NCI-H524 (cell line): ENCODE results near the gene C4B.

Source experiments
- DNase-seq, 2 experiments: peaks; one replicate each; lab custom pipeline; 2025; lab: John Stamatoyannopoulos, UW

C4B gene

DNA sequence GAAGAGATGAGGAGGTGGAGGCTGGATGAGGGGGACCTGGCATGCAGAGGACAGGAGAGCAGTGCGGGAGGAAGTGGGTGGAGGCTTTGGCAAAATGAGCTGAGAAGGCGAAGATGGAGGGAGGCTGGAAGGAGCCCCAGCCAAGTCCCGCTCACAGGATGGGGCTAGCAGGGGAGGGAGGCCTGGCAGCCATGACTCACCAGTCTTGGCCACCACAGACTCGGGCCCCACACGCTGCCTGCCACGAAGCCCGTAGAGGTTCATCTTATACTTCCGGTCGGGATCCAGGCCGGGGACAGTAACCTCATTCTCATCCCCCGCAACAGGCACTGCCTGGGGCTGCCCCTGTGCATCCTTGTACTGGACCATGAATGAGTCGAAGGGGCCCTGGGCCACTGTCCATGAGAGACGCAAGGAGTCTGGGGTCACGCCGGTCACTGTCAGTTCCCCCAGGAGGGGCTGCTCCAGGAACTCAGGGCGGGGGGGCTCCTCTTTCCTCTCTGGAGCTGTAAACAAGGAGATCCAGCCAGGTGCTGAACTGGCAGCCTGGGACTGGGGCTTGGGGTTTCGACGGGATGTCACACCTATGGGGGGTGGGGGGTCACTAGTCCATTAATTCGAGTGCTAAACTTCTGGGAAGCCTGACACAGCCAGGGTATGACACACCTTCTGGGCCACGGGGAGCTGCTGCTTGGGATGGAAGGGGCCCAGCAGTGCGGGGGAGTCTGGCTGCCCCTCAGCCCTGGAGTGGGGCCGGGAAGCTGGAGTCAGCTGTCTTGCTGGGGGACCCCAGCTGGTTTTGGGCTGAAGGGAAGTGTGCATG, 66.8 kb downstream of the C4B start:
- no peak for DNase-seq

DNA sequence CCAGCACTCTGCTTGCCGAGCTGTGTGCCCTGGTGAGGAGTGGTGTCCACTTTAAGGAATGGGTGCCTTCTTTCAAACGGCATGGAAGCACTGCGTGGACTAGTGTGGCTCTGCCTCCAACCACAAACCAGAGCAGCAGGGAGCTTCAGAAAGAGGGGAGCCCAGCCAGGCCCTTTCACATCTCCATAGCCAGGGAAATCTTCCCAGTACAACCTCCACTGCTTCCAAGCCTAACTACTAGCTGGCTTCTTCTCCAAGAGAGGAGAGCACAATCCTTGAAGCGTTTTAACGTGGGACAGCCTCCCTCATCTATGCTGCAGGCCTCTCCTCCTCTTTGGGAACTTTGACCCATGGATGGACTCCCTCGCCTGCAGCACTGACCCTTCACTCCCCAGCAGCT, 67.9 kb downstream of the C4B start:
- DNase-seq: no peak

DNA sequence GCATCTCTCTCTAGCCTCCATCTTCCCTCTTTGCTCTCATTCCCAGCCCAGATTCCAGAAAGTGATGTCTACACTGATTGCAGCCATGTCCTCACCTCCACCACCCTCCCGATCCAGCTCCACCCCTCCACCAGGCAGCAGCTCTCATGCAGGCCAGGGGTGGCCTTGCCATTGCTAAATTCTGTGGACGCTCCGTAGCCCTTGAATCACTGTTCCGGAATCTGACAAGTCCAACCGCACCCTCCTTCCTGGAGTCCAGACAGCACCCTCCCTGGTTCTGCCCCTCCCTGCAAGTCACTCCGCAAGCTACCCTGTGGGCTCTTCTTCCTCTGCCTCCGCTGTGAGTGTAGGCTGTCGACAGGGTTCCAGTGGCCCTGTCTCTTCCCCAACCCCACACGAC, 68.3 kb downstream of the C4B start:
- DNase-seq: no peak

DNA sequence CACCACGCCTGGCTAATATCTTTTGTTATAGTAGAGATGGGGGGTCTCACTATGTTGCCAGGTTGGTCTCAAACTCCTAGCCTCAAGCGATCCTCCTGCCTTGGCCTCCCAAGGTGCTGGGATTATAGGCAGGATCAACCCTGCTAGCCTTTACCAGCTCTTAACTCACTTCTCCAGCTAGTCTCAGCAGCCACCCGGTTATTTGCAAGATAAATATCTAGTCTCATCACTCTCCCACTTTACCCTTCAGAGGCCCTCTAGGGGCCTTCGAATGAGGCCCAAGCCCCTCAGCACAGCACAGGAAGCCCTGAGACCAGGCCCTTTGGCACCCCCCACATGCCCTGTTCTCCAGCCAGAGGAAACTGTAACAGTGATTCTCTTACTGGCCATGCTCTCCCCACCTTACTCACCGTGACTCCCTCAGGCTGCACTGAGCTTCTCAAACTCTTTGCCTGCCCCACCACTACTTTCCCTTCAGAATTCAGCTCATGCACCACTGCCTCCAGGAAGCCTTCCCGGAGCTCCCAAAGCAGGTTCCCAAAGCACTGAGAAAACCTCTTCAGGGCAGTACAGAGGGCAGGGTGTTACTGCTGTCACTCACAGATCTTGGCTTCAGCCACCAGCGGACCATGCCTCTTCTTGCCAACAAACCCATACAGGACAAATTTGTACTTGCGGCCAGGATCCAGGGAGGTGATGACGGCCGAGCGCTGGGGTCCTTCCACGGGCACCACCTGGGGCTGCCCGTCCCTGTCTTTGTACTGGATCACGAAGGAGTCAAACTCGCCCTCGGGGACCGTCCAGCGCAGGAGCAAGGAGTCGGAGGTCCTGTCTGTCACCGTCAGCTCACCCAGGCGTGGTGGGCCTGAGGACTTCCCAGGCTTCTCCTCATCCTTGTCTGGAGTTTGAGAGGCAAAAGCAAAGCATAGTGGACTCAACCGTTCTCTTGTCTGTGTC, 69.5 kb downstream of the C4B start:
- no peak for DNase-seq

DNA sequence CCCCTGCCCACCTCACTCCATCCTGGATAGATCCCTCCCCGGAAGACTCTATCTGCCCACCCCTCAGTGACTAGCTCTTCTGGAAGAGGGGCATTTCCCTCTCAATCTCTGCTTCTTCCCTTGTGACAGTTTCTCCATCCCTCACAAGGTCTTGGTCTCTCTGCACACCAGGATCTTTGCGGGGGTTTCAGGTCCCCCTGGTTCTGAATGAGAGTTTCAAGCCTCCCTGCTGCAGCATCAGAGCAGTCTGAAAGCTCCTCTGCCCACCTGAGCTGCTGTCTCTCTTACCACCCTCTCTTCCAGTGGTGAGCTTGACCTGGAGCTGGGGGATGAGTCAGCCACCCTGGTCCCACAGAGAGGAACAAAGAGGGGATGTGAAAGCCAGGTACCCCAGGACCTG, 70.2 kb downstream of the C4B start:
- DNase-seq: no peak
